T-helper 2 cell treated with Interferon-gamma antibody and Interleukin-4, amounts not matched to agents 100 ng/mL and 5 ng/mL, for 36 hours (primary cell): ENCODE results near the gene CHTF8. TPM values are rescaled to one million over a fixed set of nuclear protein-coding genes. Genes with fewer than 3 reads are reported as not detected.

ENCODE experiments used
- intact Hi-C: fragments of 100-400 bp; cut with micrococcal nuclease; formaldehyde crosslinking; loops from one replicate; pipeline ENCODE4 v1.15.1; 2023
- total RNA-seq: library from RNA; stranded (reverse); gene quantifications from 2 replicates; pipeline ENCODE4 v1.2.3, GENCODE V29; 2022

Gene CHTF8, protein sequence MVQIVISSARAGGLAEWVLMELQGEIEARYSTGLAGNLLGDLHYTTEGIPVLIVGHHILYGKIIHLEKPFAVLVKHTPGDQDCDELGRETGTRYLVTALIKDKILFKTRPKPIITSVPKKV
- total RNA-seq: 123 and 147 TPM in 2 replicates

DNA sequence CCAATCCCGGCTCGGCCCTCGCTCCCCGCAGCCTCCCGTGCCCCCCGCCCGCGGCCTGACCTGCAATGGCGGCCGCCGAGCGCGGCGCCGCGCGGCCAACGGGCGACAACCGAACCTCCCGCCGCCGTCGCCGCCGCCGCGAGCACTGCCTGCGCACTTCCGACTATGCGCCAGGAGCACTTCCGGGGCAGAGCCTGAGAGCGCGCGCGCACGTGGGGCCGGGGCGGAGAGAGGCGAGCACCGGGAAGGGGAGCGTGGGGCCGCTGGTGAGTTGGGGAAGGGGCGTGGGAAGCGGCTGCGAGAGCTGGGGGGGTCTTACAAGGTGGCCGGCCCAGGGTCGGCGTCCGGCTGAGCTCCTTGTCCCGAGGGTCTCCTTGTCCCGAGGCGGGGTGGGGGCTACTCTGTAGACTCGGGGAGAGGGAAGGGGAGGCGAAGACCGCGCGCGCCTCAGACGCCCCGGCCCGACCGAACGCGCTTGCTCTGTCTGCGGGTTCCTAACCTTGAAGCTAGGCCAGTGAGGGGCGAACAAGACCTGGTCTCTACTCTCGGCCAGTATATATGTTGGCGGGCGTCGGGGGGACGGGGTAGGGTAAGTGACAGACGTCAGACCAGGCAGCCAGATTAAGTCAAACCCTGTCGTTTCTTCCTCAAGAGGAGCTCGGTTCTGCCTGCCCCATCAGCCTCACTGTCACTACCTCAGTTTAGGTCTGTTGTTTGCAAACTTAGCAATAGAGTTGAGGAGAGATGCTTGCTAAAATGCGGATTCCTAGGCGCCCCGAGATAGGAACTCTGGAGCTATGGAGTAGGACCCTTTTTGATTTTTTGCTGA lies at the start of gene CHTF8, which contains the start of gene UTP4:
Gene CHTF8 (minus strand): TSS at position 165 of the 829 bp plus-strand sequence. CDS start 11,130 bp downstream, outside the sequence.
Gene UTP4 (plus strand): TSS at position 226 of the 829 bp plus-strand sequence. CDS start 811 bp downstream, outside the sequence.
- intact Hi-C loops: loop anchor here (1.0 to 10.0 kb wide), 4 partner anchors 55 to 1138 kb away; partner anchors contain the start of genes DPEP2, SNTB2, TANGO6 and WWP2

- intact Hi-C loops: loop anchor here (10.0 kb wide), 1 partner anchor 385 kb away; the partner anchor contains the start of gene NFAT5
Observed at GRCh38 chr16:69180011-69180338, 47.6 kb upstream of the CHTF8 start.

- intact Hi-C loops: loop anchor here (10.0 kb wide), 1 partner anchor 385 kb away; the partner anchor contains the start of gene NFAT5
Observed at GRCh38 chr16:69179328-69180010, 47.1 kb upstream of the CHTF8 start.

- intact Hi-C loops: no loop called here
Observed at GRCh38 chr16:69176033-69176800, 43.8 kb upstream of the CHTF8 start.

DNA sequence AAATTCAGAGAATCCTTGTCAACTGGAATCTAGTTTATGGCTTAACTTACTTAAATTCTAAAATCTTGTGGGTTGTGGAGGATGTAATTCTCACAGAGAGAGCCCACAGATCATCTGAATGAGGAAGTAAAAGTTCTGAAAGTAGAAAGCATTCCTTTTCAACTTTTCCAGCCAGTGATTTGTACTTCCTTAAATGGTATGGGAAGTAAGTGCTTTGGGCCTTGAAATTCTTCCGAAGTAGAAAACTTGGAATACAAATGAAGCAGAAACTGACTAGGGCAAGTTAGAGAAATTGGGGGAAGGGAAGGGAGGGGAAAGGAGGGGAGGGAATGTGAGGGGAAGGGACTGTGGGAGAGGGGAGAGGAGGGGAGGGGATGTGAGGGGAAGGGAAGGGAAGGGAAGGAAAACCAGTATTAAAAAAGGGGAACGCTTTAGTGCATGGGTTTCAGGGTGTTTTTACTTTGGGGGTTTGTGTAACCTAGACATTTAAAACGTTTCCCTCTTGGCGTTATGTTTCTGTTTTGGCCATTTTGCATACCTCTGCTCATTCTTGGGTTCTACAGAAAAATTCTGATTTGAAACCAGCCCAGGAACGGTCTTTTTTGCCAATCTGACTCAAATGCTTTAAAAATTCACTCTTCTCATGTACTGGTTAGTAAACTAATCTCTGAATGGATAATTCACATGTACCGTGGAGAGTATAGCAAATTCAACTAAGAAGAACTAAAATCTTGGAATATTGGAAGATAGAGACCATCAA lies 39.1 kb upstream of the CHTF8 start:
- intact Hi-C loops: no loop called here

DNA sequence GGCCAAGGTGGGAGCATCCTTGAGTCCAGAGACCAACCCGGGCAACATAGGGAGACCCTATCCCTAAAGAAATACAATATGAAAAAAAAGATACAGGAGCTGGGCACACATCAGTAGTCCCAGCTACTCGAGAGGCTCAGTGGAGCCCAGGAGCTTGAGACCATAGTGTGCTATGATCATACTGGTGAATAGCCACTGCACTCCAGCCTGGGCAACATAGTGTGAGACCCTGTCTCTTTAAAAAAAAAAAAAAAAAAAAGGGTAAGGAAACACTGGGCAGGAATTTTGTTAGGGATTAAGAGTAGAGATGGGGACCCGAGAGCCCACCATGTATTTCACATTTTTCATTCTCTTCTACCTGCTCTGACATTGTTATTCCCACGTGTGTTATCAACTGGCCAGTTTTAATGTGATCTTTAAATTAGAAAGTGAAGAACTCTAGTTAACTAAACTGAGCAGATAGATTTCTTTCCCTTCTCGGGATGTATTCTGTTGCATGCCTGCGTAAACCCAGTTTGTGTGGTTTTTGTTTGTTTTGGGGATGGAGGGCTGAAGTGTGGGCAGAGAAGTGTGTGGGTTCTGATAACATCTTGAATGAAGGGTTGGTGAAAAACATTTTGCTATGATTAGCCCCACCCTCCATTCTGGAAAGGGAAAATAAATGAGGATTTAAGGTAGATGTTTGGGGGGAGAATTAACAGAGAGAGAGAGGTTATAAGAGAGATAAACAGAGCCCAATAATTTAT lies 37.4 kb upstream of the CHTF8 start:
- intact Hi-C loops: no loop called here

DNA sequence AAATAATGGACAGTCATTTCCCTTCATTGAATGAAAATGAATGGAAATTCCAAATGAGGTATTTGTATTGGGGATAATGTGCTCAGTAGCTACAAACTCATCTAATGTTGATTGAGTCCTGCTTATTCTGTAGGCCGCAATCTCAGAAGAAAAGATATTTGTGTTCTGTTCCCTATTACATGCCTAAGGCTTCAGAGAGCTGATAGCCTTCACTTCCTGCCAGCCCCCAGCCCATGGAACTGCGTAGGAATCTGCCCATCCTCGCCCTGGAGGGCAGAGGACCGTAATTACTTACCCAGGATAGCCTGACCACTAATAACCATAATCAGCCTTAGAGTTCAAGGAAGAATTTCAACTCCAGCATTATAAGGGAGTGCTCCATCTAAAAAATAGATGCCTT lies 36.7 kb upstream of the CHTF8 start:
- intact Hi-C loops: no loop called here

DNA sequence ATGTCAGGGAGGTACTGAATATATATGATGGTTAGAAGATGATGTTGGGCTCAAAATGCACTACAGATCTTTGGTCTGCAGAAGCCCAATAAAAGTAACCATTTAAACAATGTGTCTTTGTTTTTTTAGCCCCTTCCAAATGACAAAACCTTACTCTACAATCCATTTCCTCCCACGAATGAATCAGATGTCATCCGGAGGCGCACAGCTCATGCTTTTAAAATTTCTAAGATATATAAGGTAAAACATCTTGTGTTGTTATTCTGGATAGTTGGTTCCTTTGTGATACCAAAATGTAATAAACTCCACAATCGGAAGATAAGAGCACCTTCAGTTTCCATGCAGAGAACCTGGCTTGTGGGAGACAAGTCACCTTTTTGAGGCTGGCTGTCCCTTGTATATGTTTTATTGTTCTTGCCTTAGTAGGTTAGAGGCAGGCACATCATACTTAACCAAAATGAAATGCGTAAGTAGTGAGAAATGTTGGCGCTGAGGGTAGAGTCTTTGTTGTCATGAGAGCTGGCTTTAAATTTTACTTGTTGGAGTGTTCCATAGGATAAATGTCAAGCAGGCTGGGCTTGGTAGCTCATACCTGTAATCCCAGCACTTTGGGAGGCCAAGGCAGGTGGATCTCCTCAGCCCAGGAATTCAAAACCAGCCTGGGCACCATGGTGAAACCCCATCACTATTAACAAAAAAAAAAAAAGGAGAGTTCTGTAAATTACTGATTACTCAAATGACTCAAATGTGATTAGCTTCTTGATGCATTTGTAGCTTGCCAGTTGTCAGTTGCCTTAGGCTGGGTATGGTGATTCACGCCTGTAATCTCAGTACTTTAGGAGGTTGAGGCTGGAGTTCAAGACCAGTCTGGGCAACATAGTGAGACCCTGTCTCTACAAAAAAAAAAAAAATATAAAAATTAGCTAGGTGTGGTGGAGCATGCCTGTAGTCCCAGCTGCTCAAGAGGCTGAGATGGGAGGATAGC lies 34.9 kb upstream of the CHTF8 start:
- intact Hi-C loops: loop anchor here (2.0 kb wide), 1 partner anchor 20 kb away; the partner anchor contains the start of gene SNTB2

DNA sequence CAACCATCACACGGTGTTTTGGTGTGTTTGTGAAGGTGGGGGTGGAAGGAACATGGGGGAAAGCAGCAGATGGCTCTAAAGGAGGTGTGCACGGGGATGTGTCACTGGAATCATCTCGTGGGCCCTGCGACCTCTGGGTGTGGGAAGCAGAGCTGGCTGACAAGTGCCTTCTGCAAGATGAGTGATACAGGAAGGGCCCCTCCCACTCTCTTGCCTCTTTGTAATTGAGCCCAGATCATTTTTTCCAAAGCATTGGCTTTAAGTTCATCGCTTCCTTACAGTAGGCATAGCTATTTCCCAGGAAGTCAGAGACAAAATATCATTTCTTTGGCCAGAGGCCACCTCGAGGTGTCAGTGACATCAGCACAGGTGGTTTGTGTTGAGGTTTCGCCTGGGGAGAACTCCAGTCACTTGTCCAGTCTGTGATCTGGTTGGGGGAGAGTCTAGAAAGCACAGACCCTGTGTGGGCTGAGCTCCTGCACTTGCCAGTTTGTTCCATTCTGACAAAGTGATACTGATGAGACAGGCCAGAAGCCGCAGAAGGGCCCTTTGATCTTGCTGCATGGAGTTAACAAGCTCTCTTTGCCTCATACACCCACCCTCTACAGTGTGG lies 33.9 kb upstream of the CHTF8 start:
- intact Hi-C loops: loop anchor here (2.0 kb wide), 1 partner anchor 20 kb away; the partner anchor contains the start of gene SNTB2

GRCh38 chr16:69165584-69165983 lies 33.2 kb upstream of the CHTF8 start:
- intact Hi-C loops: no loop called here

DNA sequence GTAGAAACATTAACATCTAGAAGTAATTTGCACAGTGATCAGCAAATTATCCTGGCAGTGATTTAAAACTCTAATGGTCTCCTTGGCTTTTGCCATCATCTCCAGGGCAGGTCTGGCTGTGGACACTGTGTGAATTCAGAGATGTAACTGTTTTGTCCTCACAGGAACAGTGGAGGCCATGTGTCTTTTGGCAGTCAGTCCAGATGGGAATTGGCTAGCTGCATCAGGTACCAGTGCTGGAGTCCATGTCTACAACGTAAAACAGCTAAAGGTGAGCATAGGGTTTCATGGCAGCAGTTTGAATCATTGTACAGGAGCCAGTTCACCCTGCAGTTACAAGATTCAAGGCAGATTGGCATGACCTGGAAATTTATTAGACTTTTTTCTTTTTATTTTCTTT lies 27.8 kb upstream of the CHTF8 start:
- intact Hi-C loops: no loop called here

GRCh38 chr16:69157196-69157595 lies 24.8 kb upstream of the CHTF8 start:
- intact Hi-C loops: no loop called here

DNA sequence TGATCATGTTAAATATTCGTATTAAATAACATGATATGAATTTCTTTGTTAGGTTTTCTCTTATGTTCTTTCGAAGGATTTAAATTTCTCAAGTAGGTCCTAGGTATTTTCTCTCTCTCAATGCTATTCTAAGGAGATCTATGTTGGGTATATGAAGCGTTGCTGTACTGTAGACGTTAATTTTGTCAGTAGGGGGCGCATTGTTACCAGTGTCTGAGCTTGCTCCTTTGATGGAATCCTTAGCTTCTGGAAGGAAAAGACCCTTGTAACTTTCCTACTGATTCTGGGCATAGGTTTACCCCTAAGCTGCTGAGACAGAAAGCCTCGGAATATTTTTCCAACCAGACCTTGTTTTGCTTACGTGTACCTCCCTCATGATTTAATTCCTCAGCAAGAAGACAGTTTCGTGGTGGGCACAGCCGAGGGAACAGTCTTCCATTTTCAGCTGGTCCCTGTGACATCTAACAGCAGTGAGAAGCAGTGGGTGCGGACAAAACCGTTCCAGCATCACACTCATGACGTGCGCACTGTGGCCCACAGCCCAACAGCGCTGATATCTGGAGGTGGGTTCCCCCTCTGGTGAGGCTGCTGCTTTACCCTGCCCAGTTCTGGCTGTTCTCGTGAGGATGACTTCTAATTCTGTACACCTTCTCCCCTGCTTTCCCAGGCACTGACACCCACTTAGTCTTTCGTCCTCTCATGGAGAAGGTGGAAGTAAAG lies 17.9 kb upstream of the CHTF8 start:
- intact Hi-C loops: loop anchor here (1.0 kb wide), 1 partner anchor 137 kb away; no protein-coding TSS in a partner anchor

- intact Hi-C loops: loop anchor here (1.0 kb wide), 1 partner anchor 138 kb away; no protein-coding TSS in a partner anchor
Observed at GRCh38 chr16:69149621-69150020, 17.2 kb upstream of the CHTF8 start.

DNA sequence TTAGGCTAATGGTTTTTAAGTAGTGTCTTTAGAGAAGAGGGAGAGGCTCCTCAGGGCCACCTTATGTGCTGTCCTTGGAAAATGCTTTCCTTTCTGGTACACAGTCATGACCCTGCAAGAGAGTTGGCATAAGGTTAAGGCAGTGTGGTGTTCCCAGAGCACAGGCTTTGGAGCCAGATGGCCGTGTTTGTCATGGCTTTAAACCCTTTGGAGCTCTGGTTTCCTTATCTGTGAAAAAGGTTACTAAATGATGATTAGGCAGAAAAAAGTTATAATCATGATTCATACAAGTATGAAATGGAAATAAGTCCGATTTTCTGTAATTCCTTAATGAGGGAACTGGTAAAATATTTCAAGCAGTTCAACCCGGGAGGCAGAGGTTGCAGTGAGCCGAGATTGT lies 13.3 kb upstream of the CHTF8 start:
- intact Hi-C loops: no loop called here

GRCh38 chr16:69143116-69143515 lies 10.7 kb upstream of the CHTF8 start:
- intact Hi-C loops: no loop called here

DNA sequence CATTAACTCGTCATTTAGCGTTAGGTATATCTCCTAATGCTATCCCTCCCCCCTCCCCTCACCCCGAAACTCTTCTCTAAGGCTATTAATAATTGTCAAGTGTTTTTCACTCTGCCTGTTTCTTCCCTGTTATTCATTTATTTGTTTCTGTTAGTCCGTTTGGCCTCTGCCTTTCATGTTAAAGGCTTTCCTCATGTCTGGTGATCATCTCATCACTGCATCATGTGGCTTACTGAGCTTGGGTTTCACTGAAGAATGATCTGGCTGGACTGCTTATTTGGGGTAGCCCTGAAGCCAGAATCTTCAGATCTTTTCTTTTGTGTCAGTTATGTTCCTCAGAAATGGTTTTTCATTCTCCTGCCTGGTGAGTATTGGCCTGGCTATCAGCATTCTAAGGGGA lies 9.5 kb upstream of the CHTF8 start:
- intact Hi-C loops: no loop called here
